GM19240 (cell line): ENCODE measurements around the gene ITPA.

Source experiments
- DNase-seq: peaks from one replicate; pipeline ENCODE4 v3.0.0; 2011; ENCODE audit warnings: low spot score; ENCODE audit not compliant: insufficient read length

The ITPA gene

DNA sequence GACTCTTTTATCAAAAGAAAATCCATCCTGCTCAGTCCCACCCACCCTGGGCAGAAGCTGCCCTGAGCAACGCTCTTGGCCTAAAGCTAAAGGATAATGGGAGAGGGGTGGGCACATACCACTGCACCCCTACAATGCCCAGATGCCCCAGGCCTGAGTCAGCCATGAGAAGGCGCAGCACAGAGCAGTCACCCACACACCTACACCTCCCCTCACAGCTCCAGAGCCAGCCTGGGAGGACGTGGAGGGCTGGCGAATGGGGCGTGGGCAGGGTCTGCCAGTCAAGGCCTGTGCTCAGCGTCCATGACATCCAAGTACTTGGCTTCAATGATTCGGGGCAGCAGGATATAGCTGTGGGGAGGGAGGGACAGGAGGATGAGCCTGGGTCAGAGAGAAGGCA is 18.2 kb downstream of the ITPA start:
- no peak for DNase-seq

DNA sequence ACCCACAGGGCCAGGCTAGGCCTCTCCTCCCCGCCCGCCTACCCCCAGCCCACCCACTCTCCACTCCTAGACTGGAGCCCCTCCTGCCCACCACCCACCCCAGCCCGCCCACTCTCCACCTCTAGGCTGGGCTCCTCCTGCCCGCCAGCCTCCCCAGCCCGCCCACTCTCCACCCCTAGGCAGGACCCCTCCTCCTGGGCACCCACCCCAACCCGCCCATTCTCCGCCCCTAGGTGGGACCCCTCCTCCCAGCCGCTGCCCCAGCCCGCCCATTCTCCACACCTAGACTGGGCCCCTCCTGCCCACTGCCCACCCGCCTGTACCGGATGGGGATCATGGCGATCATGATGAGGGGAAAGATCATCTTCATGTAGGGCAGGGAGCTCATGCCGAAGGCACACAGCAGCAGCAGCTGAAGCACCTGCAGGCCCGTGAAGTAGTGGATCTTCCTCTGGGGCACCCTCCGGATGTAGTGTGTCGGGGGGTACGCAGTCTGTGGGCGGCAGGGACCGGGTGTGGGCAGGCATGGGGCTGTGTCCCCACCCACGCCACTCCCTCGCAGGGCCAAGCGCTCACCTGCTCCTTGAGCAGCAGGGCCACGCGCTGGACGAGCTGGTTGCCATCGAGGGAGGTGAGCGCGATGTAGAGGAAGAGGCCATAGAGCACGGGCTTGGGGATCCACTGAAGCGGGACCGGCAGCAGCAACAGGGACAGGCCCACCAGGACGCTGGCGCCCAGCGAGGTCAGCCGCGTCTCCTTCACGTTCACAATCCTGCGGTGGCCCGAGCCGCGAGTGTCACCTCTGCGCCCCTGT is 18.8 kb downstream of the ITPA start:
- DNase-seq: no peak

DNA sequence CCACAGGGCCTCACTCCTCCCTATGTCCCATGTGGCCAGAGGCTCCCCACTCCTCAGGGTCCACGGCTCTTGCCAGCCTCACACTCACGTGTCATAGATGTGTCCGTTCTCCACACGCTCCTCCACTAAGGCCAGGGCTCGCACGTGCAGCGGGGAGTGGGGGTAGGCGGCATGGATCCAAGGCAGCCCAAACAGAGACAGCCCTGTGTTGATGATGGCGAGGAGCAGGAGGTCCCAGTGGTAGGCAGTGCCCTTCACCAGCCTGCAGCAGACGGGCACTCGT is 19.4 kb downstream of the ITPA start:
- DNase-seq: no peak

DNA sequence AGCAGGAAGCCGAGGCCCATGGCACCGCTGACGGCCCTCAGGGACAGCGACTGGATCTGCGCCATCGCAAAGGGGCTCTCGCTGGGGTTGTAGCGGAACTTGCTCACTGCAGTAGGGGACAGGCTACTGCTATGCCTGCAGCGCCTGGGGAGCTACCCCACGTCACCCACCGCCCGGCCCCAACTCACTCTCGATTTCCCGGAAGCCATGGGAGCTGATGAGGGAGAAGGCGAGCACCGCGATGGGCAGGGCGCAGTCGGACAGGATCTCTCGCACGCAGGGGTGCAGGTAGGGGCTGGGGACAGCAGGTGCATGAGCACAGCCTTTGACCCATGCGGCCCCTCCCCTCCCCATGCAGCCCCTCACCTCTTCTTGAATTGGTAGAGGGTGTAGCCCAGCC is 19.9 kb downstream of the ITPA start:
- no peak for DNase-seq

GRCh38 chr20:3229798-3230197 is 20.5 kb downstream of the ITPA start:
- no peak for DNase-seq

DNA sequence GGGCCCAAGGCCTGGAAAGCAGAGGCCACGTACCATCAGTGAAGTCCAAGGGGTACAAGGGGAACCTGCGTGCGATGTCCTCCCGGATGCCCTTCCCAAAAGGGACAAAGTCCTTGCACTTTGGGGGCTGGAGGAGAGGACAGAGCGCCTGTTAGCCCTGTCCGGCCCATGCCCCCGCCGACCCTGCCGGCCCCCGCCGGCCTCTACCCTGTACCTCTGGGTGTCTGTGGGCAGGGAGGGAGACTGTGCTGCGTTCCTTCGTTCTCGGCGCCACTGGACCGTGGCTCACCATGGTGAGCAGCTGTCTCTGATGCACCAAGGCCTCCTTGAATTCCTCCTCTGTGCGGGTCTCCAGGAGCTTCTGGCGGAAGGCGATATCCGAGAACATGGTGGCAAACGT is 21.8 kb downstream of the ITPA start:
- no peak for DNase-seq

GRCh38 chr20:3231889-3232588 is 22.7 kb downstream of the ITPA start:
- DNase-seq: no peak

DNA sequence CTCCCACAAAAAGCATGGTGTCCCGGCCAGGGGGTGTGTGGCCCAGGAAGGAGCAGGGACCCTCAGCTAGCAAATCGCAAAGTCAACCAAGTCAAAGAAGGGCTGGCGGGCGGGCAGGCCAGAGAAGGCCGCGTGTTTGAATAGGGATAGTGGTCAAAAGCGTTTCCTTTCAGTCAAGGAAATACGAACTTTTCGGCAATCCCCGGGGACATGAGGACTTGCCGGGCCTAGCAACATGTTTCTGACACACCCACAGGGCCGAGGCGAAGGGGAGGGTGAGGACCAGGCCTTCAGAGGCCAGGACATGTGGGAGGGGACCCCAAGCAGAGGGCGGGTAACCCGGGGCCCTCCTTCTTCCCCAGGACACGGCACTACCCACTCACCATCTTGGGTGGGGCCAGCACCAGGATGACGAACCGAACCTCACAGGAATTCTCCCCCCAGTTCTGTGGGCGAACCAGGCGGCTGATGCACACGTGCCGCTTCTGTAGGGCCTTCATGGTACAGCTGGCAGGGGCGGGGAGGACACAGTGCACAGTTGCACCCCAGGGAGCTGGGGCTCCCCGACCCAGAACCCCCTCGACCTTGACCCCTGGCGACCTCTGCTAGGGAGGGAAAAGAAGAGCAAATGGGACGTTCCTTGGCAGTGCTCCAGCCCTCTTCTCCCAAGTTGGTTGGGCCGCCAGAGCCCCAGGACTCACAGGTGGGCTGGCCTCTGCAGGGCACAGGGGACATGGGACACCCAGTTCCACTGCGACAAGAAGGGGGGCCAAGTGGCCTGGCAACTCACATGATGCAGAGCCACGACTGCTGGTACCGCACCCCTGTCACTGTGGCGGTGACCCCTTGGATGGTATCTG is 24.1 kb downstream of the ITPA start:
- DNase-seq: no peak

- DNase-seq: no peak
These were observed 24.7 kb downstream of the ITPA start for GRCh38 chr20:3233991-3234498.

DNA sequence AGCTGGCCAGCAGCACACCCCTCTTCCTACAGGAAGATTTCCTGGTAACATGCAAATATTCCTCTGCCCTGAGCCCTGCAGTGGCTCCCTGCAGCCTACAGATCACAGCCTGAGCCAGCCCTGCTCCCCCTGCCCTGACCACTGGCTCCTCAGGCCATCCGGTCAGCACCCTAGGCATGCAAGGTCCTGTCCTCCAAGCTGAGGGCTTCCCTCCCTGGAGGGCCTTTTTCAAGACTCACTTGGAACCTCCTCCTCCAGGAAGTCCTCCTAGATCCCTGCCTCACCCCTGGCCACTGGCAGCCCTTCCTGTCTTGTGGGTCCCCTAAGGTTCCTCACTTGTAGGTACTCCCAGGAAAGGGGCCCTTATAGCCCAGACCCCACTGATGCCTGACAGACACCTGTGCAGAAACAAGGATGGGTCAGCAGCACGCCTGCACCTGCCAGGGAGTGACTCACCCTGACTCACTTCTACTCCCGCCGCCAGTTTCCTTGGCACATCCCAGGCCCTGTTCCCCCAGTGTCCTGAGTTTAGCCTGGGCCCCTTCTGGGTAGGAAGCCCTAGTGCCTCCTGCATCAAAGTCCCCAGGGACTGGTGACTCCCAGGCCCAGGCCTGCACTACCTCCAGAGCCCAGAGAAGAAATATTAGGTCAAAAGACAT is 26.5 kb downstream of the ITPA start:
- no peak for DNase-seq

- DNase-seq: no peak
These were observed 28.0 kb downstream of the ITPA start for GRCh38 chr20:3237011-3237957.

DNA sequence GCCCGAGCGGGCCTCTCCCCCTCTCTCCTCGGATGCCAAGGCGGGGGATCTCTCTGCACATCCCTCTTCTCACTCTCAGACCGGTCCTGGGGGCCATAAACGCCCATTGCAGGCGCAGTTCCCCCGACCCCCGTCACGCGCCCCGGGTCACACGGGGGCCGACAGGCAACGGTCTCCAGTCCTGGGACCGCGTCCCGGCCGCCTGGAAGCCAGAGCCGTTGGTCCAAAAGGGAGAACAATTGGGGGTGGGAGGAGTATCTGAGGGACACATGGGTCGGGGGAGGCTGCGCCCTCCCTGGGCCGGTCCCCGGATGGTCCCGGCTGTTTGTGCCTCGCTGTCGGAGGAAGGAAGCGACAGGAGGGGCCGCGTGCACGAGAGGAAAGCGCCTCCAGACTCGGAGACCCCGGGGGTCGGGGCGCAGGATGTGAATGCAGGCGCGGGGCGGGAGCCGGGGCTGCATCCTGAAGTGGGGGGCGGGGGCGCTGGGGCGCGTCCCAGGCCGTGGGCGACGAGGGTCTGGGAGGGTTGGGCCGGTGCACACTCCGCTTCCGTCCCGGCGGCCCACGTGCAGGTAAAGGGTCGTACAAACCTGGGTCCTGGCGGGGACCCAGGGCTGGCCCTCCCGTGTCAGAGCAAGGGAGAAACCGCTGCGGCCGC is 28.8 kb downstream of the ITPA start:
- no peak for DNase-seq

DNA sequence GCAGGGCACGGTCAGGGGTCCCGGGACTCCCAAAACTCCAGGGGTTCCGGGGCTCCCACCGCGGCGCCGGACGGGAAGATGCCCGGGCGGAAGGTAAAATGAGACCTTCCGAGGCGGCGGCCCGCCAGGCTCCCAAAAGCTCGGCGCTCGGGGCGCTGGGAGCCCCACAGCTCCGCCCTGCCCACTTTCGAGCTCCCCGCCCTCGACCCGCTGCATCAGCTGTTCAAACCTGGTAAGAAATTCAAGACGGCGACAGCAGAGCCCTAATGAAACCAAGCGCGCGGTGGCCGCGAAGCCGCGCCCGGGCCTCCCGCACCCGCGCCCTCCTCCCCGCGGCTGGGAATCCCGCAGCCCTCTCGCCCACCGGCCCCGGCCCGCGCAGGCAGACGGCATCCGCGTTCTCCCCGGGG is 29.3 kb downstream of the ITPA start:
- DNase-seq: peak; percentile 61

- peak; percentile 43 for DNase-seq
These were observed 29.9 kb downstream of the ITPA start, which contains the start of gene SLC4A11 for GRCh38 chr20:3239026-3239866. TSS of gene SLC4A11 (minus strand) at chr20:3239190. CDS start at chr20:3239137, 53 bp downstream.

DNA sequence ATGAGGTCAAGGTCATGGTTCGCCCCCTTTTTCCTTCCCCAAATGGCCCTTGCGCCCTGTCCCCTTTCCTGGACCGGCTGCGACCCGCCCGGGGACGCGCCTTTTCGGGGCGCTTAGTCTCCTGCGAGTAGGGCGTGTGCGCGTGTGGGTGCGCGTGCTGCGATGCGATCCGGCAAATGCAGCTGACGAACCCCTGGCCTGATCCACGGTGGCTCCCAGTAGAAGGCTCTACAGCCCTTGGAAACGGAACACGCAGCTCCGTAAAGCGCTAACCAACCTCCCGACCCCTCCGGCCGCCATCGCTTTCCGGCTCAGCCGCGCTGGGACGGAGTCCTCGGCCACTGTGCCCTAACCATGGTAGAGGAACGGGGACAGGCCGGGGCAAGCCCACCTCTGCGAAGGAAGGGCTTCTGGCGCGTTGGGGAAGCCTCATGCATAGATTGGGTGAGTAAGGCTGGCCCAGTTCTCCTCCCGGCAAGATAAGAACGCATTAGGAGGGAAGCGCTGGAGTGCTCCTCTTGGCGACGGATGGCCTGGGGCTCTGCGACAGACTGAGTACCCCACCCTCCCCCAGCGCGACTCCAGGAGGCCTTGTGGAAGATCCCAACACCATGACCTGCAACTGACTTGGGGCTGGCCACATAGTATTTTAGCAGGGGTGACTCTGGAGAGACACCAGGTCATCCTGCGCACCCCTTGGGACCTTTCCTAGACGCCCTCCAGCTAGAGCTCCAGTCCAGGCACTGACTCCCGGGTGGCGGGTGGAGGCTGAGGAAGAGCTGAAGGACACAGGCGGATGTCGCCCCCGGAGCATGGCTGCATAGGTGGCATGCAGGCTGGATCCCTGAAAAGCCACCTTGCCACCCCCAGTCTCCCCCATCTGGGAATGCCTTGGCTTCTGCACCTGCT is 30.8 kb downstream of the ITPA start:
- DNase-seq: no peak

DNA sequence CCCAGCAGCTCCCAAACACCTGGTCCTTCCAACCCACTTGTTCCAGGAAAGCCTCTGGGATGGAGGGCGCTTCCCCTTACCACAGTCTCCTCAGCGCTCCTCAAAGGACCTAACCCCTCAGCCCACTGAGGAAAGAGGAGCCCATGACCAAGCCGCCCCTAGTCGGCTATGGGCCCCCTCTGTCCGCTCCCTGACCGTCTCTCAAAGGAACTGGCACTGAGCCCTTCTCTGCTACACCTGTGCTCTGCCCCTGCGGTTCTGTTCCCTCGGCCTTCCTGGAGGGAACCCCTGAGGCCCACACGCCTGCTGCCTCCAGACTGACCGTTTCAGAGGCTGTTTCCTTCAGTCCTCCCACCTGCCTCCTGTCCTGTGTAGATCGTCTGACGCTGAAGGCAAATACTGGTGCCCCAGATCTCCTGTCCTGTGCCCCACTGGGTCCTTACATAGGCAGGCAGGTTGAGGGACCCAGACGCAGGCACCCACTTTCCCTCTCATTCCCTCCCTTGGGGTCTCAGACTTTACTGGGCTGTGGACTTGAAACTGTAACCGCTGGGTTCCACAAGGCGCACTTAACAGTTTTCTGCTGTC is 31.6 kb downstream of the ITPA start:
- no peak for DNase-seq

DNA sequence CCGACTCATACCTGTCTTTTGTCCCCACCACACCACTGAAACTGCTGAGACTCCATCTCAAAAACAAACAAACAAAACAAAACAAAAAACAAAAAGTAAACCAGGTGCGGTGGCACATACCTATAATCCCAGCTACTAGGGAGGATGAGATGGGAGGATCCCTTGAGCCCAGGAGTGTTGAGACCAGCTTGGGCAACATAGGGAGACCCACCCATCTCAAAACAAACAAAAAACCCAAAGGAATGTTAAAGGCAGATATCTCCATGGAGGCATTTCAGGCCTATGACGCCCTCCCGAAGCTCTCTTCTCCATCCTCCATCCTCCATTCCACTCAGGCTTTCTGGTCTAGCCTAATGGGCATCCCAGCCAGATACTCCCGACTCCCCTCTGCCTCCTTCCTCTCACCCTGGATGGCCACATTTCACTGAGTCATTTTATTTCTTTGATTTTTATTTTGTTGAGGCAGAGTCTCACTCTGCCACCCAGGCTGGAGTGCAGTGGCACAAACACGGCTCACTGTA is 32.9 kb downstream of the ITPA start:
- no peak for DNase-seq
